ENCODE results near the gene NR2F6.
"Not testable (repeated sequence)": the region's sequence is repeated elsewhere in the genome, so short reads cannot be mapped to it uniquely, and the experiment has no call there.

NR2F6 gene

DNA sequence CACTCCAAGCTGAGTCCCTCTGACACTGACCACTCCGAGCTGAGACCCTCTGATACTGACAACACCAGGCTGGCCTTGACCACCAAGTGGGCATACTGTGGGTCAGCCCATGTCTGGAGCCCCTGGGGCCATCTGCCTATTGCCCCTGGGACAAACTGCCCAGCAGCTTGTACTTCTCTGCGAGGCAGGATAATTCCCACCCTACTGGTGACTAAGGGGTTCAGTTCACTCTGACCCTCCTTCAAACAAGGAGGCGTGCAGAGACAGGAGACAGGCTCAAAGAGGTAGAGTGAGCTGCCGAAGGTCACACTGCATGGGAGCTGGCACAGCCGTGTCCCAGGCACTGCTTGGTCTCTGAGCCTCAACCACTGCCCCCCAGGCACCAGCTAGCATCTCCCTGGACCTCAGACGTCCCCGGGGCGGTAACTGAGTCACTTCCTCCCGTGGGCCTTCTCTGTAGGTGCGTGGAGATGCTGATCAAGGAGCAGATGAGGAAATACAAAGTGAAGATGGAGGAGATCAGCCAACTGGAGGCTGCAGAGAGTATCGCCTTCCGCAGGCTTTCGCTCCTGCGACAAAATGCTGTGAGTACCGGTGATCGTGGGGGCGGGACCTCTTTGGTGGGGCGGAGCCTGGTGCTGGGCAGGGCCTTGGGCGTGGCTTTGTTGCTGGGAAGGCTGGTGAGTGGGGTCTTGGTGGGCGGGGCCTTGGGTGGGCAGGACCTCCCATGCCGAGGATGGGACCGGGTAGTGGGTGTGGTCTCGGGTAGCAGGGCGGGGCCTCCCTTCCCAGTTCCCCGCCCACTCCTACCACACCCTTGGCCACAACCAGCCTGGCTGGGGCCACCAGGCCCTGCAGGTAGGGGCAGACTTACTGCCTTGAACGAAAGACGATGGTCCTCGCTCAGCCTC, 36.3 kb downstream of the NR2F6 start:
- peak; percentile 93 for DNase-seq

DNA sequence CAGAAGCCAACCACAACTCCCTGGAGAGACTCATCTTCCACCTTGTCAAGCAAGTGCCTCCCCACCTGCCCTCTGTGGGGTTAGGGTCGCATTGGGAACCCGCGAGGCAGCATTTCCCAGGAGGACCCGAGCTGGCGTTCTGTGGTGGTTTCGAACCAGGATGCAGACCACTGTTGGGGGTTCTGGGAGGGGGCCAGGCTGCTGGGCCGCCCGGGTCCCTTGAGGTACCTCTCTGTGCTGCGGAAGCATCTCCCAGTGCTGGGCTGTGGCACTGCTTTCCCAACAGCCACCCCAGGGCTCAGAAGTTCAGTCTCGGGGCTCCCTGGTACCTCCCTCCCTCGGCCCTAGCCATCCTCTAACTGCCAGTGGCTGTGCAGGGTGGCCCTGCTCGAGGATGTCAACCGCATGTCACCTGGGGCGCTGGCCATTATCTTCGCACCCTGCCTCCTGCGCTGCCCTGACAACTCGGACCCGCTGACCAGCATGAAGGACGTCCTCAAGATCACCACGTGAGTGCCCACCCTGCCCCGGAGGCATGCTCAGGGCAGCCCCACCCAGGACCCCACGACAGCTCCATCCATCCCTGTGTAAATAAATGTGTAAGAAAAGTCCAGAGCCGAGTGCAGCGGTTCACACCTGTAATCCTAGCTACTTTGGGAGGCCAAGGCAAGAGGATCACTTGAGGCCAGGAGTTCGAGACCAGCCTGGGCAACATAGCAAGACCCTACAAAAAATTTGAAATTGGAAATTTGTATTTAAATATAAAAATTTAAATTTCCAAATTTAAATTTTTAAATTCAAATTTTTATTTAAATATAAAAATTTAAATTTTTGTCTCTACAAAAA, 38.8 kb downstream of the NR2F6 start:
- no peak for DNase-seq

DNA sequence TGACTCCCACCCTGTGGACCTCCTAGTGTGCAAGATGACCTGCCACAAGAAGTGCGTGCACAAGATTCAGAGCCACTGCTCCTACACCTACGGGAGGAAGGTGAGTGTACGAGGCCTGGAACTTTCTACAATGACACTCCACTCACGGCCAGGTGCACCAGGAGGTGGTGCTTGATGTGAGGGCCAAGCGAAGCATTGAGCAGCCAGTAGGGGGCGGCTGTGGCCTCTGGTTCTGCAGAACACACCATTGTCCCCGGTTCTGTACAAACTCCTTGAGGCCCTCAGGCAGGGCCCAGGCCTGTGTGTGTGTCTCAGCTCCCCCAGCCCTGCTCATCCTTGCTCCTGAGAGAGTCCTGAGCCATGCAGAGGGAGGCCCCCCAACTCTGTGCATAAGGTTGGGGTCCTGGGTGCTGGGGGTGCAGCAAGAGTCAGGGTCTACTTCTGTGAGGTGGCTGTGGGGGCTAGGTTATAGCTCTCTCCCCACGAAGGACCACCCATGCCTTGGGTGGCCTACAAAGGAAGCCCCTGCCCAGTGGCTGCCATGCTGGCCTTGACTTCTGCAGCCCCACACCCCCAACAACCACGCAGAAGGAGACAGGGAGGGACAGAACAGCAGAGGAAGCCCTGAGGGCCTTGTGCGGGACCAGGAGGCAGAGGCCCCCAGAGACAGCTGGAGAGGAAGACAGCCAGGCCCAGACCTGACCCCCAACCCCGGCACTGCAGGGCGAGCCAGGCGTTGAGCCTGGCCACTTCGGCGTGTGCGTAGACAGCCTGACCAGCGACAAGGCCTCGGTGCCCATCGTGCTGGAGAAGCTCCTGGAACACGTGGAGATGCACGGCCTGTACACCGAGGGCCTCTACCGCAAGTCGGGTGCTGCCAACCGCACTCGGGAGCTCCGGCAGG, 40.2 kb downstream of the NR2F6 start:
- peak; percentile 80 for DNase-seq

DNA sequence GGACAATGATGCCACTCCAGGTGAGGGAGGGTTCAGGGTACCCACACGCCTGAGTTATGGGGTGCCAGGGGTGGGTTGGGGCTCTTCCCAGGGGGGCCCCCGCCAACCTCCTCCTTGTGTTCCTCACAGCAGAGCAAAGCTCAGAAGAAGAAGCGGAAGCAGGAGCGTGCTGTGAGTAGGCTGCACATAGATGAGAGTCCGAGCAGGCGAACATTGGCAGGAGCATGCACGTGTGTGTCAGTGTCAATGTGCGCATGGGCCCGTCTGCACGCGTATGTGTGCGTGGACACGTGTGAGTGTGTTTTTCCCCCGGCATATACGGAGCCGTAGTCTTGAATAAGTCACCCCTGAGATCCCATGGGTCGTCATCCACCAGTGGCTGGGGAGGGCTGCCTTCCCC, 43.0 kb downstream of the NR2F6 start:
- DNase-seq = no peak

DNA sequence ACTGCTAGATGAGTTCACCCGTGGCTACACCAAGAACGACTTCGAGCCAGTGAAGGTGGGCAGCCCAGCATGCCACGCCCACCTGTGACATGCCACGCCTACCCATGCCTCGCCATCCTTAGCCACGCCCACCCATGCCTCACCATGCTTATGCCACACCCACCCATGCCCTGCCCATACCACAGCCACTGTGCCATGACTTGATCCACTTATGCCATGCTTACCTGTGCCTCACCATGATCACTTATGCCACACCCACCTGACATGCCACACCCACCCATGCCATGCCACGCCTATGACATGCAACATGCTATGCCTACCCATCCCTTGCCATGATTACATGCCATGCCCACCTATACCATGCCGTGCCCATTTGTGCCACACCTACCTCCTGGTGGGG, 43.5 kb downstream of the NR2F6 start:
- peak; percentile 75 for DNase-seq

DNA sequence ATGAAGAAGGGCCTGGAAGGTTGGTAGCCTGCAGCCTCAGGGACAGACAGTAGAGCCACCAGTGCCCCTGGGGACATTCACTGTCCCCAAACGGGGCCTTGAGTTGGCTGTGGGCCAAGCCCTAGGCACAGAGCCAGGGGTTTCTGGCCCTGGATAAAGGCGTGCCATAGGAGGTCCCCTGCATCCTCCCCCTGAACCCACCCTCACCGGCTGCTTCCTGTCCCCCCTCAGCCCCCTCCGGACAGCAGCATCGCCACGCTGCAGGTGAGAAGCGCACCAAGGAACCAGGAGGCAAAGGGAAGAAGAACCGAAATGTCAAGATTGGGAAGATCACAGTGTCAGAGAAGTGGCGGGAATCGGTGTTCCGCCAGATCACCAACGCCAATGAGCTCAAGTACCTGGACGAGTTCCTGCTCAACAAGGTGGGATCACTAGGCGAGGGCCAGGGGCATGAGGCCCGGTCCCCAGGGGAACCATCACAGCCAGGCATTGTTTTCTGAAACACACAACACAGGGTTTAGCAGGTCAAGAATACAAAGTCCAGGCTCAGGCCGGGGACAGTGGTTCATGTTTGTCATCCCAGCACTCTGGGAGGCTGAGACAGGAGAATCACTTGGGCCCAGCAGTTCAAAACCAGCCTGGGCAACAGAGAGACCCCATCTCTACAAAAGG, 45.2 kb downstream of the NR2F6 start:
- DNase-seq = no peak

DNA sequence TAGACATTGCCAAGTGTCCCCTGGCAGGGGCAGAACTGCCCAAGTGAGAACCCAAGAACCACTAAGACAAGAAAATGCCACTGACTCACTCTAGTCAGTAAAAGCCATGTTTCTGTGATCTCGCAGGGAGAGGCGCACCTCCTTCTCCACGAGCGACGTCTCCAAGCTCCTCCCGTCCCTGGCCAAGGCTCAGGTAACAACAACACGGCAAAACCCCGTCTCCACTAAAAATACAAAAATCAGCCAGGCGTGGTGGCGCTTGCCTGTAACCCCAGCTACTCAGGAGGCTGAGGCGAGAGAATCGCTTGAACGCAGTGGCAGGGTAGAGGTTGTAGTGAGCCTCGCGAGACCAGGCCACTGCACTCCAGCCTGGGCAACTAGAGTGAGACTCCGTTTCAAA, 48.1 kb downstream of the NR2F6 start:
- DNase-seq = no peak

DNA sequence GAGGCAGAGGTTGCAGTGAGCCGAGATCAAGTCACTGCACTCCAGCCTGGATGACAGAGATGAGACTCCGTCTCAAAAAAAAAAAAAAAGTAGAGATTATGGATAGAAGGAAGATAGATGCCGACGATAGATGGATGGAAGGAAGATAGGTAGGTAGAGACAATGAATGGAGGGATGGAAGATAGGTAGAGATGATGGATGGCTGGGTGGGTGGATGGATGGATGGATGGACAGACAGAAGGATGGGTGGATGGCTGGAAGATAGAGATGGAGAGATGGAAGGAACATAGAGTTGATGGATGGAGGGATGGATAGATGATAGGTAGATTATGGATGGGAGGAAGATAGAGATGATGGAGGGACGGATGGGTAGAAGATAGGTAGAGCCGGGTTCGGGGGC, 49.1 kb downstream of the NR2F6 start:
- DNase-seq = no peak

DNA sequence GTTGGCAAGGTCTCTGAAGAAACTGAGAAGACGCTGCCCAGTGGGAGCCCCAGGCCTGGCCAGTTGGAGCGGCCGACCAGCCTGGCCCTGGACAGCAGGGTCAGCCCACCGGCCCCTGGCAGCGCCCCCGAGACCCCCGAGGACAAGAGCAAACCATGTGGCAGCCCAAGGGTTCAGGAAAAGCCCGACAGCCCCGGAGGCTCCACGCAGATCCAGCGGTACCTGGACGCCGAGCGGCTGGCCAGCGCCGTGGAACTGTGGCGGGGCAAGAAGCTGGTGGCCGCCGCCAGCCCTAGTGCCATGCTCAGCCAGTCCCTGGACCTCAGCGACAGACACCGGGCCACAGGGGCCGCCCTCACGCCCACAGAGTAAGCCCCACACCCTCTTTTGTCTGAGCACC, 50.6 kb downstream of the NR2F6 start:
- DNase-seq = no peak

DNA sequence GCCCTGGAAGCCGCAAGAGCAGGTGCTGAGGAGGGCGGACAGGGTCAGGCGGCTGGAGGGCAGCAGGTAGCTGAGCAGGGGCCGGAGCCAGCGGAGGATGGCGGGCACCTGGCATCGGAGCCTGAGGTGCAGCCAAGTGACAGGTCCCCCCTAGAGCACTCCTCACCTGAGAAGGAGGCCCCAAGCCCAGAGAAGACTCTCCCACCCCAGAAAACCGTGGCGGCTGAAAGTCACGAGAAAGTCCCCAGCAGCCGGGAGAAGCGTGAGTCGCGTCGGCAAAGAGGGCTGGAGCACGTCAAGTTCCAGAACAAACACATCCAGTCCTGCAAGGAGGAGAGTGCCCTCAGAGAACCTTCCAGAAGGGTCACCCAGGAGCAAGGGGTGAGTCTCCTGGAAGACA, 51.1 kb downstream of the NR2F6 start:
- DNase-seq = no peak

DNA sequence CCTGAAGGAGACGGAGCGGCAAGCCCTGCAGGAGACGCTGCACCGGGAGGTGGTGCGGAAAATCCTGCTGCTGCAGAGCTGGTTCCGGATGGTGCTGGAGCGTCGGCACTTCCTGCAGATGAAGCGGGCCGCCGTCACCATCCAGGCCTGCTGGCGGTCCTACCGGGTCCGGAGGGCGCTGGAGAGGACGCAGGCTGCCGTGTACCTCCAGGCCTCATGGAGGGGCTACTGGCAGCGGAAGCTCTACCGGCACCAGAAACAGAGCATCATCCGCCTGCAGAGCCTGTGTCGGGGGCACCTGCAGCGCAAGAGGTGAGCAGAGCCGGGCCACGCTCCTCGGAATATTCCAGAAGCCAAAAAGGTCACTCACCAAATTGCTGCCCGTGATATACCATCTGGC, 53.0 kb downstream of the NR2F6 start:
- no peak for DNase-seq

DNA sequence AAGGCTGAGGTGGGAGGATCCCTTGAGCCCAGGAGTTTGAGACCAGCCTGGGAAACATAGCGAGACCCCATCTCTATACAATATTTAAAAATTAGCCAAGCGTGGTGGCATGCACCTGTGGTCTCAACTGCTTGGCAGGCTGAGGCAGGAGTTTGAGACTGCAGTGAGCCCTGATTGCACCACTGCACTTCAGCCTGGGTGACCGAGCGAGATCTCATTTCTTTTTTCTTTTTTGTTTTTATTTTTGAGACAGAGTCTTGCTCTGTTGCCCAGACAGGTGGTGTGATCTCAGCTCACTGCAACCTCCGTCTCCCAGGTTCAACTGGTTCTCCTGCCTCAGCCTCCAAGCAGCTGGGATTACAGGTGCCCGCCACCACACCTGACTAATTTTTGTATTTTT, 54.0 kb downstream of the NR2F6 start:
- not testable (repeated sequence) for DNase-seq

DNA sequence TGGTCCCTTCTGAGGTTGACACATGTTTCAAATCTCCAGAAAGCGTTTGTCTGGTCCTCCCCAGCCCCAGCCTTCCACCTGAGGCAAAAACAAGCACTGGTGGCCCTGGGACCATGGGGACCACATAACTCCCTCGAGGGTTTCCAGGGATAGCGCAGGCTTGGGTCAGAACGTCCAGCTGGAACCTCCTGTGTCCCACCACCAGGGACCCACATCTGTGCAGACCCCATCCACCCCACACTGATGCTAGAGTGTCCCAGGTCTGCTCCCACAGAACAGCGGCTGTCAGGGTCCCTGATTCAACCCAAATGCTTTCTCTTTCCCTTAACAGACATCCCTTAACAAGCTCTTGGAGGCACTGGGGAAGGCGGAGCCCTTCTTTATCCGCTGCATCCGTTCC, 60.1 kb downstream of the NR2F6 start:
- no peak for DNase-seq

DNA sequence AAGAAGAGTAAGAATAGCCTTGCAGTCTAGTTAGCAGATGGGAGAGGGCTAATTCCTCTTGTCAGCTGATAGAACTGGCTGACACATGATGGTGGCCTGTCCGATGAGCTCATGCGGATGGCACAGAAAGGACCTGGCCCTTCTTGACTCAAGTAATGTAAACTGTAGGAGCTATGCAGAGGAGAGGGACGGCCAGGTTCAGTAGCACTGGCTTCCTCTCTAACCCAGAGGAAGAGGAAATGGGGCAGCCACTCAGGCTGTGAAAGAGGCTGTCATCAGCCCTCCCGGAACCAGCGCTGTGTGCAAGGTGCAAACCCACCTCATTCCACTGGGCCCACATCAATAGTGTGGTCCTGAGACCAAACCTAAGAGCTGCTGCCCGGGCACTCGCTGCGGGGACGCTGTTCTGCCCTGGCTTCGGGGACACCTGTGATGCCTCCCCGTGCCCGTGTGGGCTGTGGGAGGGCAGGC, 61.3 kb downstream of the NR2F6 start:
- no peak for DNase-seq

DNA sequence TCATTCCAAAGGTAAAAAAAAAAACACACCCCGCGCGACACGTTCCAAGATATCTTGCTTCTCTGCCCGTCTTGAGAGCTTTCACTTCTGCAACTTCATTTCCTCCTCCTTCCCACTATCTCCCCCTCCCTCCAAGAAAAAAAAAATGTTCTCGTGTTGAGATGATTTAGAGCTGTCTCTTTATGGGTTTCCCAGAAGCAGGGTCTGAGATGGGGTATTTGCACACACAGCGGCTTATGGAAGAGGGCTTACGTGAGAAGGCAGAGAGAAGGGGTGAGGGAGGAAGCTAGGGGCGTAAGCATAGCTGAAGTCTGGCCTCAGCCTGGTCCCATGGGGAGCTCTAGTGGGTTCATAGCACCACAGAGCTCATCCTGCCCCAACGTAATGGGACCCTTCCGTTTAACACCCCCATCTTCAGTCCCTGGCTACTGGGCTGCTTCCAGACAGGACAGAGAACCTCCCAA, 61.8 kb downstream of the NR2F6 start:
- peak; percentile 33 for DNase-seq

DNA sequence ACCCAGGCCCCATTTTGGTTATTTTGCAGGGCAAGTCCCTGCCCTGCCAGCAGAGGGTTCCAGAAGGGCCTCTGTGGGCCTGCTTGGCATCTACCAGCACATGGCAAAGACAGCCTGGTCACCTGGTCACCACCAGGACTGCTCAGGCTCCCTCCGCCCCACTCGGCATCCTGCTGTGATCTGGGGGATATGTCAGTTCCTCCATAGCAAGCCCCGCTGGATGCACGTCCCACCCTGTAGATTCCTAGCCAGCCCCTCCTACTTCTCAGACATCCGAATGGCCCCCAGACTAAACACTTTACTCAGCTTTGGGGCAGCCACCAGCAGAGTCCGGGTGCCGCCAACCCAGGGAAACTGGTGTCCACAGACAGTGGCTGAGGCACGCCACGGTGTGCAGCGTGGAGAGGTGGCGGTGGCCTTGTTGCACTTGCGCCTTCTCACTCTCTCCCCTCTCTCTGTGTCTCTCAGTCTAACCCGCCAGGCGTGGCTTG, 62.4 kb downstream of the NR2F6 start:
- DNase-seq = peak; percentile 42

Measured in hematopoietic multipotent progenitor cell treated with erythropoietin and hydrocortisone succinate and interleukin-3 and kit ligand, for 6 days (in vitro differentiated cells).